H1 (cell line): ENCODE measurements around the gene RASGRF1. TPM values are rescaled to one million over a fixed set of nuclear protein-coding genes. Genes with fewer than 3 reads are reported as not detected.

ENCODE experiments used
- CTCF ChIA-PET: fragments of 300-600 bp; sonication (Branson Sonifier 250); formaldehyde crosslinking; loops from one replicate; lab custom pipeline; 2021; ENCODE audit not compliant: partially characterized antibody; lab: Charles Lee
- POLR2A ChIA-PET: fragments of 300-600 bp; sonication (Branson Sonifier 250); formaldehyde crosslinking; loops from one replicate; lab custom pipeline; 2021; ENCODE audit warnings: inconsistent platforms; ENCODE audit not compliant: partially characterized antibody; lab: Charles Lee
- DNase-seq, 2 experiments: peaks; one replicate each; pipeline versions ENCODE4 v3.0.0 to v3.0.0-alpha.2; 2010 to 2022; ENCODE audit warnings: low spot score in 2 of 2, low read depth in 1 of 2, mixed read lengths in 1 of 2
- FAIRE-seq: peaks from 2 replicates; lab custom pipeline; 2011; peaks lifted over from hg19 to GRCh38; lab: Jason Lieb, UNC
- H2AFZ ChIP-seq: 2 replicates; pipeline ENCODE4 v1.8.1; 2012; ENCODE audit warnings: low read length, inconsistent platforms
- H2AK5ac ChIP-seq: 2 replicates; pipeline ENCODE4 v1.6.1; 2013; ENCODE audit warnings: low read depth, low read length
- H2BK120ac ChIP-seq: replicated peaks from 2 replicates; pipeline ENCODE3; 2013; ENCODE audit warnings: low read depth, low read length, inconsistent platforms
- H2BK12ac ChIP-seq: 2 replicates; pipeline ENCODE4 v1.6.1; 2013; ENCODE audit warnings: low read depth, low read length
- H2BK15ac ChIP-seq: 2 replicates; pipeline ENCODE4 v1.6.1; 2013; ENCODE audit warnings: low read length
- H2BK20ac ChIP-seq: 2 replicates; pipeline ENCODE4 v1.6.1; 2013; ENCODE audit warnings: low read length
- H2BK5ac ChIP-seq: 2 replicates; pipeline ENCODE4 v1.6.1; 2013; ENCODE audit warnings: low read depth, low read length
- H3K14ac ChIP-seq: 2 replicates; pipeline ENCODE4 v1.6.1; 2013; ENCODE audit warnings: inconsistent platforms; ENCODE audit not compliant: insufficient read length
- H3K18ac ChIP-seq: 2 replicates; pipeline ENCODE4 v1.6.1; 2013; ENCODE audit warnings: low read length; ENCODE audit errors: extremely low read depth
- H3K23ac ChIP-seq: 2 replicates; pipeline ENCODE4 v1.6.1; 2013; ENCODE audit warnings: inconsistent platforms; ENCODE audit not compliant: insufficient read length
- H3K23me2 ChIP-seq: 2 replicates; pipeline ENCODE4 v1.6.1; 2013; ENCODE audit warnings: low read depth, low read length
- H3K27ac ChIP-seq: 2 replicates; pipeline ENCODE4 v1.6.1; 2011; ENCODE audit warnings: low read depth, low read length, inconsistent platforms
- H3K27me3 ChIP-seq, 4 experiments: replicated peaks in 1 of 4; 1 replicate in 1 of 4; 2 replicates in 3 of 4; pipeline versions ENCODE4 v1.6.1 to v1.8.1; 2011 to 2013; ENCODE audit warnings: low read length in 3 of 4, mild to moderate bottlenecking in 3 of 4, inconsistent platforms in 2 of 4, mixed read lengths in 2 of 4, moderate library complexity in 1 of 4; ENCODE audit not compliant: control insufficient read depth in 3 of 4, insufficient read depth in 3 of 4; ENCODE audit errors: extremely low read depth in 1 of 4
- H3K36me3 ChIP-seq, 4 experiments: 2 replicates each; pipeline versions ENCODE4 v1.6.1 to v1.8.1; 2011 to 2013; ENCODE audit warnings: mild to moderate bottlenecking in 4 of 4, low read length in 3 of 4, moderate library complexity in 2 of 4, control low read depth in 1 of 4, inconsistent platforms in 1 of 4; ENCODE audit not compliant: insufficient read depth in 4 of 4, control insufficient read depth in 2 of 4
- H3K4ac ChIP-seq: replicated peaks from 2 replicates; pipeline ENCODE3; 2013; ENCODE audit warnings: low read length, low read depth, mixed read lengths, inconsistent platforms; ENCODE audit not compliant: insufficient read length
- H3K4me1 ChIP-seq, 4 experiments: replicated peaks in 1 of 4; 1 replicate in 1 of 4; 2 replicates in 3 of 4; pipeline versions ENCODE4 v1.6.1 to v1.8.1; 2011 to 2013; ENCODE audit warnings: low read length in 3 of 4, inconsistent platforms in 2 of 4, mixed read lengths in 1 of 4; ENCODE audit not compliant: insufficient read depth in 4 of 4, control insufficient read depth in 3 of 4
- H3K4me2 ChIP-seq, 2 experiments: 2 replicates each; pipeline versions ENCODE4 v1.6.1 to v1.8.1; 2011 to 2013; ENCODE audit warnings: low read depth in 2 of 2, low read length in 2 of 2, control low read depth in 1 of 2, inconsistent platforms in 1 of 2, mild to moderate bottlenecking in 1 of 2; ENCODE audit not compliant: insufficient read depth in 1 of 2
- H3K4me3 ChIP-seq, 4 experiments: fragments of 200-600, 300-600 bp in 1 of 4; sonication (generic), shearing (Covaris generic), sonication (Bioruptor Twin) in 1 of 4; 2 replicates each; pipeline versions ENCODE4 v1.5.1 to v1.8.1; 2011 to 2016; ENCODE audit warnings: low read length in 4 of 4, low read depth in 3 of 4, control low read depth in 2 of 4, inconsistent platforms in 2 of 4, mild to moderate bottlenecking in 2 of 4, mixed read lengths in 1 of 4, moderate library complexity in 1 of 4; ENCODE audit not compliant: insufficient read depth in 2 of 4; ENCODE audit errors: extremely low read depth in 1 of 4
- H3K56ac ChIP-seq: replicated peaks from 2 replicates; pipeline ENCODE3; 2013; ENCODE audit warnings: low read depth, mild to moderate bottlenecking, mixed read lengths, low read length, inconsistent platforms; ENCODE audit not compliant: insufficient read length
- H3K79me1 ChIP-seq: 2 replicates; pipeline ENCODE4 v1.6.1; 2013; ENCODE audit warnings: low read depth, low read length, control low read depth
- H3K79me2 ChIP-seq, 2 experiments: 2 replicates each; pipeline versions ENCODE4 v1.6.1 to v1.8.1; 2012 to 2013; ENCODE audit warnings: low read length in 2 of 2, mild to moderate bottlenecking in 2 of 2, inconsistent platforms in 1 of 2; ENCODE audit not compliant: insufficient read depth in 2 of 2, control insufficient read depth in 1 of 2
- H3K9ac ChIP-seq, 4 experiments: replicated peaks in 1 of 4; 1 replicate in 1 of 4; 2 replicates in 3 of 4; pipeline versions ENCODE4 v1.6.1 to v1.8.1; 2011 to 2013; ENCODE audit warnings: low read depth in 3 of 4, low read length in 3 of 4, control low read depth in 2 of 4, mild to moderate bottlenecking in 2 of 4, moderate library complexity in 2 of 4, inconsistent platforms in 1 of 4; ENCODE audit errors: extremely low read depth in 1 of 4
- H3K9me3 ChIP-seq, 2 experiments: 2 replicates each; pipeline versions ENCODE4 v1.6.1 to v1.8.1; 2012 to 2013; ENCODE audit warnings: mild to moderate bottlenecking in 2 of 2, moderate library complexity in 2 of 2, control low read depth in 1 of 2, inconsistent platforms in 1 of 2, low read depth in 1 of 2, low read length in 1 of 2, mixed read lengths in 1 of 2; ENCODE audit not compliant: insufficient read depth in 2 of 2
- H4K20me1 ChIP-seq, 2 experiments: replicated peaks in 1 of 2; 2 replicates each; pipeline versions ENCODE3 to v1.8.1; 2011 to 2013; ENCODE audit warnings: inconsistent platforms in 2 of 2, low read length in 2 of 2, mild to moderate bottlenecking in 1 of 2; ENCODE audit not compliant: insufficient read depth in 2 of 2, control insufficient read depth in 1 of 2
- H4K5ac ChIP-seq: 2 replicates; pipeline ENCODE4 v1.6.1; 2013; ENCODE audit warnings: low read length, low read depth, mixed read lengths, inconsistent platforms; ENCODE audit not compliant: insufficient read length
- H4K8ac ChIP-seq: 2 replicates; pipeline ENCODE4 v1.8.0; 2013; ENCODE audit warnings: mild to moderate bottlenecking, moderate library complexity, low read length, inconsistent platforms; ENCODE audit not compliant: insufficient read depth; ENCODE audit errors: extremely low read depth
- H4K91ac ChIP-seq: replicated peaks from 2 replicates; pipeline ENCODE3; 2013; ENCODE audit warnings: low read length, mixed read lengths, inconsistent platforms; ENCODE audit not compliant: insufficient read length
- EZH2 ChIP-seq: fragments of 200-600 bp; sonication (generic); IDR thresholded peaks from 2 replicates; pipeline ENCODE4 v1.7.1; 2012; ENCODE audit warnings: low read depth, mild to moderate bottlenecking, moderate library complexity, low read length, inconsistent platforms; ENCODE audit not compliant: severe bottlenecking
- HDAC2 ChIP-seq, 2 experiments: fragments of 300-600 bp in 1 of 2; sonication (generic) in 1 of 2; IDR thresholded peaks; 2 replicates each; pipeline ENCODE4 v1.6.1; 2011 to 2012; ENCODE audit warnings: low read depth in 2 of 2, low read length in 2 of 2, mild to moderate bottlenecking in 2 of 2, moderate library complexity in 2 of 2, borderline replicate concordance in 1 of 2, inconsistent platforms in 1 of 2
- NANOG ChIP-seq: IDR thresholded peaks from 2 replicates; pipeline ENCODE4 v1.6.1; 2011; ENCODE audit warnings: low read length, low read depth, mild to moderate bottlenecking, inconsistent platforms; ENCODE audit not compliant: insufficient read depth, poor library complexity, severe bottlenecking
- NRF1 ChIP-seq: IDR thresholded peaks from 2 replicates; pipeline ENCODE4 v1.6.1; 2011; ENCODE audit warnings: mild to moderate bottlenecking, low read depth, low read length, improper control_type of control experiment
- RBBP5 ChIP-seq: IDR thresholded peaks from 2 replicates; pipeline ENCODE4 v1.7.1; 2012; ENCODE audit warnings: low read depth, mild to moderate bottlenecking, inconsistent platforms, low read length, moderate library complexity, borderline replicate concordance
- SAP30 ChIP-seq: fragments of 300-600 bp; sonication (generic); IDR thresholded peaks from 2 replicates; pipeline ENCODE4 v1.7.1; 2012; ENCODE audit warnings: low read length, moderate library complexity, mild to moderate bottlenecking, inconsistent platforms; ENCODE audit not compliant: insufficient read depth, insufficient replicate concordance
- SIRT6 ChIP-seq: IDR thresholded peaks from one replicate; pipeline ENCODE4 v1.7.1; 2012; ENCODE audit warnings: low read length, inconsistent platforms
- SIX5 ChIP-seq: IDR thresholded peaks from 2 replicates; pipeline ENCODE4 v1.6.1; 2011; ENCODE audit warnings: mild to moderate bottlenecking, low read depth, low read length
- SUZ12 ChIP-seq: fragments of 200-600 bp; sonication (generic); IDR thresholded peaks from 2 replicates; pipeline ENCODE4 v1.6.1; 2012; ENCODE audit warnings: mild to moderate bottlenecking, inconsistent platforms, low read length, moderate library complexity, mixed read lengths
- WGBS, 2 experiments: shearing (Covaris generic) in 1 of 2; methylation state at CpG; one replicate each; pipeline versions ENCODE4 v1.1.6 to v1.1.7; 2013 to 2015; ENCODE audit warnings: low lambda C conversion rate in 2 of 2, mixed read lengths in 2 of 2, inconsistent platforms in 1 of 2, low coverage in 1 of 2, missing lambda C conversion rate in 1 of 2; ENCODE audit not compliant: insufficient replicate concordance in 2 of 2, insufficient coverage in 1 of 2, insufficient read length in 1 of 2; ENCODE audit errors: extremely low coverage in 1 of 2, missing lambda C conversion rate in 1 of 2; 5-methylcytosine and 5-hydroxymethylcytosine counted together
- polyA plus RNA-seq, 7 experiments: library from polyadenylated mRNA; depleted of rRNA in 3 of 7; stranded (reverse) in 5 of 7; unstranded in 2 of 7; fragments of >200 nt in 5 of 7; fragments of 200-250 nt in 2 of 7; gene quantifications; 1 replicate in 5 of 7; 2 replicates in 1 of 7; 4 replicates in 1 of 7; pipeline versions ENCODE4 v1.2.1 to v1.2.3, GENCODE V29; 2011 to 2013; ENCODE audit warnings: missing spikeins in 2 of 7, mixed read lengths in 2 of 7
- total RNA-seq: library from RNA; stranded (reverse); fragmentation: NEBNext Ultra II Directional; extraction: Animal tissue kit (Norgen Biotek cat#: 25700); gene quantifications from 2 replicates; pipeline ENCODE4 v1.2.1, GENCODE V29; 2021

RASGRF1 gene
- total and polyA plus RNA-seq, 2 of the 8 experiments (the other 6 are each of a cell fraction or from before 2014, with no cell fraction given), result 0.42 to 0.67 TPM

DNA sequence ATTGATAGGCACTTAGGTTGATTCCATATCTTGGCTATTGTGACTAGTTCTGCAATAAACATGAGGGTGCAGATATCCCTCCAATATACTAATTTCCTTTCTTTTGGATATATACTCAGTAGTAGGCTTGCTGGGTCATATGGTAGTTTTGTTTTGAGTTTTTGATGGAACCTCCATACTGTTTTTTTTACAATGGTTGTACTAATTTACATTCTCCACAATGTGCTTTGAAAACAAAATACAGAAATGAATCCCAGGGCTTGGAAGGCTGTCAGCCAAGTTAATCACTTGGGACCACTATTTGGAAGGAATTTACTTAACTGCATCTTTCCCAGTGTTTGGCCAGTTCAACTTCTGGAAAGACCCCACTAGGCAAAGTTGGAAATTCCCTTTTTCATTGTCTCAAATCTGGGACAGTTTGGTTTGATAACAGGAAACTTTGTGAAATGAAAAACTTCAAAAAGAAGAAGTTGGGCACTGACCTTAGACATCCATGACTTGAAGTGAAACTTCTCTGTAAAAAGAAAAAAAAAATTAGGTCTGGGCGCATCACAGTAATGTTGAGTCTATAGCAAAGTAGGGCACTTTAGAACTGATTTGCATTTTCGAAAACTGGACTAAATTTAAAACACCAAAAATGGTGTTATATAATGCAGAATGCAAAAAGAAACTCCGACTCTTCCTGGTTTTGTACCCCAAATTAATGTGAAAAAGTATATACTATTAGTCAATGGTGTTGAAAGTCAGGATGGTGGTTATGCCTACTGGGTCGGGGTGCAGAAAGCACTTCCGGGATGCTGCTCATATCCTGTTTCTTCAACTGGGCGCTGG, 151.7 kb downstream of the RASGRF1 start:
- H3K18ac ChIP-seq, result no peak overlapping the region
- no peaks in the 10 kb centered on the region for H4K20me1 ChIP-seq
- no peak overlapping the region for H2BK20ac ChIP-seq
- no peaks in the 10 kb centered on the region for H3K79me2 ChIP-seq
- H3K27ac ChIP-seq, result no peak overlapping the region
- no peak overlapping the region for H3K4me3 ChIP-seq
- no peaks in the 10 kb centered on the region for H3K79me1 ChIP-seq
- no peak overlapping the region for H2AFZ ChIP-seq
- FAIRE-seq (no peak), DNase-seq (no peak)
- no peak overlapping the region for H2BK12ac ChIP-seq
- TF ChIP-seq SIRT6, result no peak
- TF ChIP-seq EZH2, result no peak
- no peak for TF ChIP-seq SIX5
- no peak for TF ChIP-seq HDAC2 (IDR thresholded peaks at IDR 0.05; ENCODE audit: borderline replicate concordance in 1 of 2, low read depth in 2 of 2, low read length in 2 of 2)
- no peak for TF ChIP-seq NANOG
- TF ChIP-seq SUZ12, result no peak
- TF ChIP-seq RBBP5, result no peak
- TF ChIP-seq SAP30, result no peak
- no peak for TF ChIP-seq NRF1
- H2AK5ac ChIP-seq, result no peak overlapping the region
- H2BK5ac ChIP-seq, result no peak overlapping the region
- H3K23ac ChIP-seq, result no peak overlapping the region
- WGBS, 2 experiments, result 89% methylated on average over 6 of the region's 6 CpGs; no CpG with 5 or more reads in 1 of the 2 experiments
- H3K4ac ChIP-seq, result no peak overlapping the region
- peaks cover 0 to 3% (median 2%) of the 10 kb centered on the region in 4 experiments; a peak in 3 of 7 replicates for H3K27me3 ChIP-seq
- no peak overlapping the region for H3K56ac ChIP-seq
- no peak overlapping the region for H2BK120ac ChIP-seq
- H3K9ac ChIP-seq, result no peak overlapping the region
- no peak overlapping the region for H4K91ac ChIP-seq
- H4K8ac ChIP-seq, result no peak overlapping the region
- ChIA-PET POLR2A (no interaction called here), CTCF (interaction anchor here (1.0 kb wide), 1 partner anchor 14 kb away, joined by 3 read pairs; no protein-coding TSS in a partner anchor)
- peaks cover 0 to 6% (median 0%) of the 10 kb centered on the region in 4 experiments; a peak in 2 of 8 replicates for H3K36me3 ChIP-seq
- H2BK15ac ChIP-seq, result no peak overlapping the region
- H3K23me2 ChIP-seq, result no peaks in the 10 kb centered on the region
- H3K14ac ChIP-seq, result no peak overlapping the region
- no peak overlapping the region for H3K4me2 ChIP-seq
- peaks cover 0 to 2% (median under 1%) of the 10 kb centered on the region in 4 experiments; a peak in 1 of 7 replicates for H3K4me1 ChIP-seq
- H4K5ac ChIP-seq, result no peak overlapping the region
- no peaks in the 10 kb centered on the region for H3K9me3 ChIP-seq
